IMR-90 (cell line): ENCODE data around the gene CYP24A1. TPM values are rescaled to one million over a fixed set of nuclear protein-coding genes. Genes with fewer than 3 reads are reported as not detected.

Source experiments
- ATAC-seq: fragments of 200-7000 bp; cut with Tn5 transposase; 2 replicates; pipeline ENCODE4 v1.9.1; 2020; ENCODE audit warnings: low read depth, mild to moderate bottlenecking, moderate library complexity
- BruUV-seq: library from RNA; stranded (reverse); fragments of 400-500 nt; replicated peaks from 2 replicates; lab custom pipeline; 2021; lab: Mats Ljungman, UMichigan
- CTCF ChIA-PET: fragments of 300-600 bp; formaldehyde crosslinking; extraction: SDS; loops from one replicate; lab custom pipeline; 2021; ENCODE audit warnings: antibody characterized with exemption; lab: Yijun Ruan, JAX
- POLR2A ChIA-PET: fragments of 300-600 bp; sonication (Branson Sonifier 250); formaldehyde crosslinking; loops from one replicate; lab custom pipeline; 2022; ENCODE audit warnings: antibody characterized with exemption; ENCODE audit not compliant: unreplicated experiment; lab: Charles Lee
- DNase-seq: peaks from one replicate; pipeline ENCODE4 v3.0.0; 2013
- H2AFZ ChIP-seq: replicated peaks from 2 replicates; pipeline ENCODE3; 2013; ENCODE audit warnings: low read length, mild to moderate bottlenecking; ENCODE audit not compliant: poor library complexity
- H2AK5ac ChIP-seq: 2 replicates; pipeline ENCODE4 v1.6.1; 2013; ENCODE audit warnings: low read depth, low read length, inconsistent platforms
- H2AK9ac ChIP-seq: replicated peaks from 2 replicates; pipeline ENCODE3; 2013; ENCODE audit warnings: mild to moderate bottlenecking, low read depth, low read length, moderate library complexity; ENCODE audit not compliant: poor library complexity
- H2BK120ac ChIP-seq: 2 replicates; pipeline ENCODE4 v1.6.1; 2013; ENCODE audit warnings: low read depth, low read length, inconsistent platforms
- H2BK15ac ChIP-seq: 3 replicates; pipeline ENCODE4 v1.6.1; 2013; ENCODE audit warnings: low read depth, low read length, inconsistent platforms
- H2BK20ac ChIP-seq: 2 replicates; pipeline ENCODE4 v1.6.1; 2013; ENCODE audit warnings: low read depth, mild to moderate bottlenecking, inconsistent platforms, low read length, moderate library complexity
- H2BK5ac ChIP-seq: 2 replicates; pipeline ENCODE4 v1.6.1; 2013; ENCODE audit warnings: mild to moderate bottlenecking, low read depth, low read length, inconsistent platforms; ENCODE audit not compliant: poor library complexity, severe bottlenecking
- H3K14ac ChIP-seq: replicated peaks from 2 replicates; pipeline ENCODE4 v1.6.1; 2013; ENCODE audit warnings: low read depth, low read length, inconsistent platforms
- H3K18ac ChIP-seq: 2 replicates; pipeline ENCODE4 v1.6.1; 2013; ENCODE audit warnings: low read depth, low read length, control low read depth
- H3K23ac ChIP-seq: 2 replicates; pipeline ENCODE4 v1.6.1; 2013; ENCODE audit warnings: low read depth, low read length, inconsistent platforms
- H3K27ac ChIP-seq: 2 replicates; pipeline ENCODE4 v1.5.1; 2013; ENCODE audit warnings: mild to moderate bottlenecking, control low read depth, low read length; ENCODE audit not compliant: insufficient read depth
- H3K27me3 ChIP-seq: 2 replicates; pipeline ENCODE4 v1.6.1; 2013; ENCODE audit warnings: low read length; ENCODE audit not compliant: control insufficient read depth, insufficient read depth
- H3K36me3 ChIP-seq: 2 replicates; pipeline ENCODE4 v1.6.1; 2013; ENCODE audit warnings: low read length, mixed read lengths; ENCODE audit not compliant: control insufficient read depth, insufficient read depth
- H3K4ac ChIP-seq: 2 replicates; pipeline ENCODE4 v1.6.1; 2013; ENCODE audit warnings: low read depth, low read length, inconsistent platforms
- H3K4me1 ChIP-seq: 2 replicates; pipeline ENCODE4 v1.6.1; 2013; ENCODE audit warnings: low read length, mixed read lengths; ENCODE audit not compliant: control insufficient read depth, insufficient read depth
- H3K4me2 ChIP-seq: 2 replicates; pipeline ENCODE4 v1.6.1; 2013; ENCODE audit warnings: low read depth, mild to moderate bottlenecking, control low read depth, low read length, moderate library complexity
- H3K4me3 ChIP-seq: 2 replicates; pipeline ENCODE4 v1.5.1; 2013; ENCODE audit warnings: low read depth, mild to moderate bottlenecking, control low read depth, low read length, moderate library complexity; ENCODE audit not compliant: insufficient read depth
- H3K56ac ChIP-seq: 2 replicates; pipeline ENCODE4 v1.6.1; 2013; ENCODE audit warnings: low read length, inconsistent platforms; ENCODE audit not compliant: insufficient read depth; ENCODE audit errors: extremely low read depth
- H3K79me1 ChIP-seq, 2 experiments: 2 replicates each; pipeline ENCODE4 v1.6.1; 2013; ENCODE audit warnings: low read length in 2 of 2, inconsistent platforms in 1 of 2, low read depth in 1 of 2
- H3K9ac ChIP-seq: 2 replicates; pipeline ENCODE4 v1.6.1; 2013; ENCODE audit warnings: low read depth, low read length, control low read depth
- H3K9me1 ChIP-seq: 2 replicates; pipeline ENCODE4 v1.6.1; 2013; ENCODE audit warnings: low read length, inconsistent platforms; ENCODE audit not compliant: insufficient read depth
- H3K9me3 ChIP-seq: 2 replicates; pipeline ENCODE4 v1.6.1; 2013; ENCODE audit warnings: low read length; ENCODE audit not compliant: control insufficient read depth, insufficient read depth
- H4K20me1 ChIP-seq: 2 replicates; pipeline ENCODE4 v1.6.1; 2013; ENCODE audit warnings: low read length, inconsistent platforms; ENCODE audit not compliant: insufficient read depth
- H4K5ac ChIP-seq: 2 replicates; pipeline ENCODE4 v1.6.1; 2013; ENCODE audit warnings: mild to moderate bottlenecking, low read depth, low read length, control low read depth
- H4K8ac ChIP-seq, 2 experiments: 2 replicates each; pipeline ENCODE4 v1.6.1; 2013; ENCODE audit warnings: low read depth in 2 of 2, low read length in 2 of 2, control low read depth in 1 of 2, inconsistent platforms in 1 of 2
- H4K91ac ChIP-seq: 2 replicates; pipeline ENCODE4 v1.6.1; 2013; ENCODE audit warnings: low read depth, low read length, inconsistent platforms; ENCODE audit not compliant: insufficient read depth
- FOS ChIP-seq: fragments of 150-350 bp; IDR thresholded peaks from 2 replicates; pipeline ENCODE4 v1.6.1; 2016; ENCODE audit warnings: low read depth, low read length
- RFX5 ChIP-seq: IDR thresholded peaks from 2 replicates; pipeline ENCODE4 v1.8.0; 2012; ENCODE audit warnings: low read depth, mild to moderate bottlenecking, low read length, moderate library complexity
- WGBS, 2 experiments: methylation state at CpG; one replicate each; pipeline versions ENCODE4 v1.1.5 to v1.1.7; 2013; ENCODE audit warnings: missing lambda C conversion rate in 2 of 2; ENCODE audit not compliant: insufficient read length in 1 of 2; ENCODE audit errors: extremely low coverage in 2 of 2; 5-methylcytosine and 5-hydroxymethylcytosine counted together
- dilution Hi-C: fragments of 300-500 bp; cut with HindIII; formaldehyde crosslinking; loops from one replicate; pipeline ENCODE4 v1.14.3; 2018; ENCODE audit warnings: low sequenced_read_pairs; ENCODE audit not compliant: unreplicated experiment
- in situ Hi-C: fragments of 300-500 bp; cut with MboI; formaldehyde crosslinking; loops from 3 replicates; pipeline ENCODE4 v1.14.3; 2019; ENCODE audit warnings: low sequenced_read_pairs, inconsistent platforms, mixed read lengths
- intact Hi-C: fragments of 100-400 bp; cut with micrococcal nuclease; formaldehyde crosslinking; loops from 2 replicates; pipeline ENCODE4 v1.10.0; 2022
- polyA plus RNA-seq, 3 experiments: library from polyadenylated mRNA; depleted of rRNA; stranded (reverse); fragments of >200 nt; gene quantifications; 2 replicates each; pipeline ENCODE4 v1.2.3, GENCODE V29; 2012; ENCODE audit warnings: low replicate concordance in 1 of 3
- total RNA-seq: library from RNA; depleted of rRNA; stranded (reverse); fragments of >200 nt; gene quantifications from 2 replicates; pipeline ENCODE4 v1.2.3, GENCODE V29; 2012

The CYP24A1 gene
- total and polyA plus RNA-seq, 2 of the 4 experiments (the other 2 are of a cell fraction), result not detected

- dilution Hi-C loops (no loop called here), intact Hi-C loops (no loop called here), in situ Hi-C loops (no loop called here)
- Histone ChIP-seq H3K4me3 (no peak overlapping the region), H3K79me1 (no peaks in the 10 kb centered on the region), H3K9me3 (no peaks in the 10 kb centered on the region), H3K4ac (peak overlapping the region; percentile 59; the same call in 1 of the 2 replicates), H3K9ac (no peak overlapping the region), H2AK5ac (peak overlapping the region; percentile 60; the same call in 1 of the 2 replicates), H3K4me2 (peak overlapping the region; percentile 72; the same call in 1 of the 2 replicates), H4K8ac (no peak overlapping the region; a peak in 1 of 4 replicates), H3K56ac (no peak overlapping the region), H3K27me3 (no peaks in the 10 kb centered on the region), H2AK9ac (no peak overlapping the region), H3K18ac (peak overlapping the region; percentile 69; the same call in 1 of the 2 replicates), H3K36me3 (no peaks in the 10 kb centered on the region), H3K27ac (0 out of 2 replicates have a peak overlapping the region, but pooled peaks have one; percentile 50), H4K20me1 (no peaks in the 10 kb centered on the region), H3K4me1 (peaks cover 10% of the 10 kb centered on the region), H4K91ac (no peak overlapping the region), H3K9me1 (peaks cover 10% of the 10 kb centered on the region), H4K5ac (no peak overlapping the region), H2BK5ac (peak overlapping the region; percentile 68), H2AFZ (no peak overlapping the region), H3K14ac (no peak overlapping the region; the same call in 1 of the 2 replicates), H2BK20ac (0 out of 2 replicates have a peak overlapping the region, but pooled peaks have one; percentile 59), H2BK15ac (no peak overlapping the region), H3K23ac (no peak overlapping the region), H2BK120ac (no peak overlapping the region; the same call in 1 of the 2 replicates)
- ChIA-PET POLR2A (no interaction called here), CTCF (no interaction called here)
- TF ChIP-seq RFX5, result no peak
- peak; percentile 56; the same call in 1 of the 2 replicates for TF ChIP-seq FOS
- no CpG with 5 or more reads among the region's 1 CpG for whole genome bisulfite sequencing, 2 experiments
- ATAC-seq (peak; percentile 34; the same call in 1 of the 2 replicates), DNase-seq (peak; percentile 68)
- no TSS peak for BruUV-seq
Measured at GRCh38 chr20:54122189-54122588, 51.6 kb downstream of the CYP24A1 start.
